Smooth muscle cell (in vitro differentiated cells): ENCODE results near the gene EML6. TPM values are rescaled to one million over a fixed set of nuclear protein-coding genes. Genes with fewer than 3 reads are reported as not detected.

ENCODE experiments used
- DNase-seq: peaks from one replicate; lab custom pipeline; 2025; ENCODE audit not compliant: unreplicated experiment; lab: John Stamatoyannopoulos, UW
- H2AFZ ChIP-seq: fragments of 200-600 bp; sonication (generic); 2 replicates; pipeline ENCODE4 v1.6.0; 2016; ENCODE audit warnings: antibody characterized with exemption, low read depth, mild to moderate bottlenecking
- H3F3A ChIP-seq: fragments of 200-600 bp; sonication (generic); 2 replicates; pipeline ENCODE4 v1.6.0; 2017; ENCODE audit warnings: antibody characterized with exemption, low read depth
- H3K27ac ChIP-seq: fragments of 200-600 bp; sonication (generic); 2 replicates; pipeline ENCODE4 v1.5.1; 2016; ENCODE audit warnings: low read depth, mild to moderate bottlenecking
- H3K27me3 ChIP-seq: fragments of 200-600 bp; sonication (generic); 2 replicates; pipeline ENCODE4 v1.6.1; 2016; ENCODE audit warnings: low read depth, mild to moderate bottlenecking
- H3K36me3 ChIP-seq: fragments of 200-600 bp; sonication (generic); 2 replicates; pipeline ENCODE4 v1.5.1; 2016; ENCODE audit warnings: low read depth
- H3K4me1 ChIP-seq: fragments of 200-600 bp; sonication (generic); 2 replicates; pipeline ENCODE4 v1.5.1; 2016; ENCODE audit warnings: low read depth
- H3K4me2 ChIP-seq: fragments of 200-600 bp; sonication (generic); 2 replicates; pipeline ENCODE4 v1.6.0; 2016; ENCODE audit warnings: mild to moderate bottlenecking
- H3K4me3 ChIP-seq: fragments of 200-600 bp; sonication (generic); 2 replicates; pipeline ENCODE4 v1.5.1; 2016; ENCODE audit warnings: mild to moderate bottlenecking
- H3K79me2 ChIP-seq: fragments of 200-600 bp; sonication (generic); 2 replicates; pipeline ENCODE4 v1.6.0; 2016; ENCODE audit warnings: low read depth, mild to moderate bottlenecking
- H3K9ac ChIP-seq: fragments of 200-600 bp; sonication (generic); 2 replicates; pipeline ENCODE4 v1.6.0; 2016; ENCODE audit warnings: low read depth
- H3K9me3 ChIP-seq: fragments of 200-600 bp; sonication (generic); replicated peaks from 2 replicates; pipeline ENCODE4 v1.5.1; 2016; ENCODE audit warnings: low read depth
- H4K20me1 ChIP-seq: fragments of 200-600 bp; sonication (generic); 2 replicates; pipeline ENCODE4 v1.6.0; 2016; ENCODE audit warnings: low read depth
- CTCF ChIP-seq: fragments of 200-600 bp; sonication (generic); IDR thresholded peaks from 2 replicates; pipeline ENCODE4 v1.5.1; 2017; ENCODE audit warnings: borderline replicate concordance, mild to moderate bottlenecking, antibody characterized with exemption; ENCODE audit not compliant: insufficient read depth, poor library complexity, severe bottlenecking
- WGBS: methylation state at CpG from one replicate; pipeline ENCODE4 v1.1.7; 2016; ENCODE audit warnings: low lambda C conversion rate; 5-methylcytosine and 5-hydroxymethylcytosine counted together
- polyA plus RNA-seq: library from polyadenylated mRNA; unstranded; fragments of >200 nt; fragmentation: Nextera tagmentation; extraction: Ambion mirVana; gene quantifications from 2 replicates; pipeline ENCODE4 v1.2.1, GENCODE V29; 2016
- total RNA-seq: library from RNA; depleted of rRNA; stranded (reverse); fragments of >200 nt; gene quantifications from 2 replicates; pipeline ENCODE4 v1.2.3, GENCODE V29; 2014

Gene EML6
- total and polyA plus RNA-seq, 2 experiments from 2014 or later: 0.49 to 0.54 TPM

GRCh38 chr2:54904836-54905235 is 181.4 kb downstream of the EML6 start:
- no peak for TF ChIP-seq CTCF
- peak overlapping the region; percentile 45 for H3K4me2 ChIP-seq
- H3K9ac ChIP-seq: no peak overlapping the region
- DNase-seq: no peak
- no peaks in the 10 kb centered on the region for H3K27me3 ChIP-seq
- H3K36me3 ChIP-seq: no peaks in the 10 kb centered on the region
- no peaks in the 10 kb centered on the region for H3K4me1 ChIP-seq
- H3F3A ChIP-seq: no peaks in the 10 kb centered on the region
- H4K20me1 ChIP-seq: no peaks in the 10 kb centered on the region
- no peaks in the 10 kb centered on the region for H3K9me3 ChIP-seq
- peak overlapping the region; percentile 76 for H3K27ac ChIP-seq
- H3K4me3 ChIP-seq: no peak overlapping the region
- H3K79me2 ChIP-seq: no peaks in the 10 kb centered on the region
- WGBS: 69% methylated on average over 5 of the region's 5 CpGs
- peak overlapping the region; percentile 4 for H2AFZ ChIP-seq

DNA sequence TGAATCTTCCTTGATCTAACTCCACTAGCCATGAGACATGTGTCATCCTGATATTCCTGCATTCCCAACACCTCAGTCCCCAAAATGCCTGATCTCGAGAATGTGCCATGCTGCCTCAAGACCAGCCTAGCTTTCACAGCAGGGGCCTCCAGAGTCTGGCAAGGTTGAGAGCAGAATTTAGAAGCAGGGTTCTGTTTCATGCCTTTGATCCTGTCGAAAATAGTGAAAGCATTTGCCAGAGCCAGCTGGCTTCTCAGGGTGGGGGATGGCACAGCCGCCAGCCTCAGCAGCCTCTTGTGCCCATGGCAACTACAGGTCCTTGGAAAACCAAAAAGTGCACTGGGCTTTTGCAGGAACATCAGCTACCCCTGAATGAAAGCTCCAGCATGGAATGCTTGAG is 183.3 kb downstream of the EML6 start:
- Histone ChIP-seq H3K27ac (no peak overlapping the region), H2AFZ (no peak overlapping the region), H3K9ac (no peak overlapping the region), H3K36me3 (no peaks in the 10 kb centered on the region), H3K9me3 (no peaks in the 10 kb centered on the region), H3K79me2 (no peaks in the 10 kb centered on the region), H3F3A (no peaks in the 10 kb centered on the region), H3K4me2 (no peak overlapping the region), H3K4me3 (no peak overlapping the region), H4K20me1 (no peaks in the 10 kb centered on the region), H3K27me3 (no peaks in the 10 kb centered on the region), H3K4me1 (no peaks in the 10 kb centered on the region)
- WGBS: 76% methylated on average over 3 of the region's 3 CpGs
- no peak for DNase-seq
- no peak for TF ChIP-seq CTCF

DNA sequence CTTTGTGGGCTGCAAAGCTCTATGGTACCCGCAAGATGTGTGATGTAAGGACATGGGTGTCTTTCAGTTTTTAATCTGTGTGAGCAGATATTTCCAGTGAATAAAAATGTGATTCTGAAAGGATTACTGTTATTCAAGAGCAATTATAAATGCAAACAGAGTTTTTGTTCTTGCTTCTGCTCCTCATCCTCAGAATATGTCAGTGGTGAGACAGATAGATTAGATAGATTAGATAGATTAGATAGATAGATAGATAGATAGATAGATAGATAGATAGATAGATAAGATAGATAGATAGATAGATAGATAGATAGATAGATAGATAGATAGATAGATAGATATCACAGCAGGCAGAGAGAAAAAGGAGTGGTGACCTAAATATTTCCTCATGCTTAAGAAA is 184.2 kb downstream of the EML6 start:
- Histone ChIP-seq H3K4me2 (no peak overlapping the region), H3F3A (no peaks in the 10 kb centered on the region), H3K9me3 (no peaks in the 10 kb centered on the region), H3K79me2 (no peaks in the 10 kb centered on the region), H3K27me3 (no peaks in the 10 kb centered on the region), H3K36me3 (no peaks in the 10 kb centered on the region), H3K4me1 (no peaks in the 10 kb centered on the region), H3K27ac (no peak overlapping the region), H3K4me3 (no peak overlapping the region), H4K20me1 (no peaks in the 10 kb centered on the region), H2AFZ (no peak overlapping the region), H3K9ac (no peak overlapping the region)
- no peak for DNase-seq
- 97% methylated on average over 1 of the region's 1 CpG for WGBS
- no peak for TF ChIP-seq CTCF

DNA sequence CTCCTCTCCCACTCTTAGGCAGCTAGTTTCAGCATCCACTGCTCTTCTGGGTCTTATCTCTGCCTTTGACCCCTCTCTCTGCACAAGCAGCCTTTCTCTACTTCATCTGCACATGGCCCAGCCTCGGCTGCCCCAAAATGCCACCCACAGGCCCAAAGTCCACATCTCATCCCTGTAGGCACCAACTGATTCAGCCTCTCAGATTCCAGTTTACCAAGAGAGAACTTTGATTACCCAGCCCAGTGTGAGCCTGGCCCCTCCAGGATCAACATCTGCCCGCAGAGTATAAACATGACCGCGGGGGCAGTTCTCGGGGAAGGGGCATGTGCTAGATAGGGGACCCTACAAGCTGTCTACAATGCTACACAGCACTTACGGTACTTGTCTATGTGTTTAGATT is 185.1 kb downstream of the EML6 start:
- WGBS: 90% methylated on average over 6 of the region's 6 CpGs
- H3K36me3 ChIP-seq: no peaks in the 10 kb centered on the region
- H3K4me1 ChIP-seq: no peaks in the 10 kb centered on the region
- H3K27me3 ChIP-seq: no peaks in the 10 kb centered on the region
- H3K9me3 ChIP-seq: no peaks in the 10 kb centered on the region
- no peak for TF ChIP-seq CTCF
- no peaks in the 10 kb centered on the region for H3K79me2 ChIP-seq
- H3K9ac ChIP-seq: no peak overlapping the region
- no peak overlapping the region for H3K27ac ChIP-seq
- no peaks in the 10 kb centered on the region for H4K20me1 ChIP-seq
- no peaks in the 10 kb centered on the region for H3F3A ChIP-seq
- H2AFZ ChIP-seq: no peak overlapping the region
- H3K4me2 ChIP-seq: no peak overlapping the region
- DNase-seq: no peak
- no peak overlapping the region for H3K4me3 ChIP-seq
